HG03439 (cell line): ENCODE data around the gene PFKL.

Experiments used
- ATAC-seq: cut with Tn5 transposase; IDR thresholded peaks from one replicate; pipeline ENCODE4 v1.9.1; 2021; ENCODE audit warnings: mild to moderate bottlenecking, moderate library complexity; ENCODE audit not compliant: unreplicated experiment

Gene PFKL

GRCh38 chr21:44310628-44311507 is 11.0 kb downstream of the PFKL start:
- ATAC-seq: no peak

GRCh38 chr21:44312089-44312488 is 12.2 kb downstream of the PFKL start:
- no peak for ATAC-seq

GRCh38 chr21:44312716-44313115 is 12.9 kb downstream of the PFKL start:
- ATAC-seq: no peak

- no peak for ATAC-seq
Measured at GRCh38 chr21:44313451-44313850, 13.6 kb downstream of the PFKL start.

GRCh38 chr21:44314128-44314527 is 14.3 kb downstream of the PFKL start:
- no peak for ATAC-seq

- no peak for ATAC-seq
Measured at GRCh38 chr21:44314561-44314960, 14.7 kb downstream of the PFKL start.

GRCh38 chr21:44315691-44316203 is 15.9 kb downstream of the PFKL start:
- no peak for ATAC-seq

- ATAC-seq: no peak
Measured at GRCh38 chr21:44316277-44316900, 16.5 kb downstream of the PFKL start.

GRCh38 chr21:44317241-44317782 is 17.5 kb downstream of the PFKL start:
- no peak for ATAC-seq

GRCh38 chr21:44317871-44318270 is 18.0 kb downstream of the PFKL start:
- no peak for ATAC-seq

- no peak for ATAC-seq
Measured at GRCh38 chr21:44318489-44319285, 18.8 kb downstream of the PFKL start.

GRCh38 chr21:44319407-44320065 is 19.7 kb downstream of the PFKL start:
- no peak for ATAC-seq

GRCh38 chr21:44320847-44321246 is 21.0 kb downstream of the PFKL start:
- ATAC-seq: no peak

GRCh38 chr21:44321846-44322450 is 22.1 kb downstream of the PFKL start:
- no peak for ATAC-seq

GRCh38 chr21:44322621-44323325 is 22.9 kb downstream of the PFKL start:
- no peak for ATAC-seq

GRCh38 chr21:44323591-44323990 is 23.7 kb downstream of the PFKL start:
- no peak for ATAC-seq

- ATAC-seq: no peak
Measured at GRCh38 chr21:44324106-44324853, 24.4 kb downstream of the PFKL start.

- ATAC-seq: no peak
Measured at GRCh38 chr21:44324854-44325107, 24.9 kb downstream of the PFKL start.
